NCI-H187 treated with DMSO at 0.1 percent for 48 hours (cell line): ENCODE data around the gene ATP5PD.
"Not testable (repeated sequence)": the region's sequence is repeated elsewhere in the genome, so short reads cannot be mapped to it uniquely, and the experiment has no call there.

Experiments used
- DNase-seq: peaks from one replicate; lab custom pipeline; 2025; lab: John Stamatoyannopoulos, UW

The ATP5PD gene

GRCh38 chr17:75020331-75021110, 26.2 kb downstream of the ATP5PD start:
- no peak for DNase-seq

DNA sequence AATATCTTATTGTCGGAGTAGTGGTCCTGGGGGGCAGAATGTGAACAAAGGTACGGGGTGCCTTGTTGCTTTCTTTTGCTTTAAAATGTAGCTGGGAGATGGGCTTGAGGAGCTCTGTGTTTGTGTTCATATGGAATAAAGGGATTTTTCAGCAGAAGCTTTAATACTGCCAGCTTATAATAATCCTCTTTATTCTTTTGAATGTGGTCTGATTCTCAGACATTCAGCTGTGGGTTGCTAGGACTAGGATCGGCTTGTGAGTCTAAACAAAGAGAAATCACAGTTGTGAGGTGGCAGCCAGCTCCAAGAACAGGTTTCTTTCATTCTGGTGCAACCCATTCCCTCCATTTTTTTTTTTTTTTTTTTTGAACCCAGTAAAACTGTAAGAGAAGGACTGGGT, 27.1 kb downstream of the ATP5PD start:
- DNase-seq, result no peak

GRCh38 chr17:75019146-75019545, 27.6 kb downstream of the ATP5PD start:
- no peak for DNase-seq

- DNase-seq, result no peak
Observed at GRCh38 chr17:75013092-75013559, 33.6 kb downstream of the ATP5PD start.

DNA sequence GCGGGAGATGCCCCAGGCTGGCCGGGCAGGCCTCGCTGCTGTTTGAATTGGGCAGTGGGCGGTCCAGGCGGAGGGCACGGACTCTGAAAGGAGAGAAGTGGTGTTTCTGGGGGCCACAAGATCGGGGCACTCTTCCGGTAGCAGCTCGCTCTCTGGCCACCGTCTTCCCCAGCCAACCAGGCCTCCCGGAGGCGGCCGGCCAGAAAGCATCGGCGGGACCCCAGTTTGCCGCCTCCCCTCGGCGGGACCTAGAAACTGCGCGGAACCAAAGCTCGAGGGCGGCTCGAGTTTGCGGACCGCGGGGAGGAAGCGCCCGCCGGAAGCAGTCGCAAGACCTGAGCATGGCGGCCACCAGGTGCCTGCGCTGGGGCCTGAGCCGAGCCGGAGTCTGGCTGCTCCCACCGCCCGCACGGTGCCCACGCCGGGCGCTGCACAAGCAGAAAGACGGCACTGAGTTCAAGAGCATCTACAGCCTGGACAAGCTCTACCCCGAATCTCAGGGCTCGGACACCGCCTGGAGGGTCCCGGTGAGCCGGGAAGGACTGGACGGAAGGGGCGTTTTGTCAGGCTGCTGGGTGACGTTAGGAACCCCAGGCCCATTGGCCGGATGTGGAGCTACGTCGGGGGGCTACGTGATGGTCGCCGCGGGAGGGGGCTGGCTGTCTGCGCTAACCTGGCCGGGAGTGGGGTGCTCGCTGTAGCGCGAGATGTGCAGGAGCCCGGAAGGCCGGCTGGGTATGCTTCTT, 34.2 kb downstream of the ATP5PD start, which contains the start of gene MRPL58:
TSS of gene MRPL58 (plus strand) at position 325 of the 746 bp plus-strand sequence. CDS start at position 342, 17 bp downstream.
- DNase-seq, result no peak

- DNase-seq, result no peak
Observed at GRCh38 chr17:75012096-75012345, 34.7 kb downstream of the ATP5PD start.

DNA sequence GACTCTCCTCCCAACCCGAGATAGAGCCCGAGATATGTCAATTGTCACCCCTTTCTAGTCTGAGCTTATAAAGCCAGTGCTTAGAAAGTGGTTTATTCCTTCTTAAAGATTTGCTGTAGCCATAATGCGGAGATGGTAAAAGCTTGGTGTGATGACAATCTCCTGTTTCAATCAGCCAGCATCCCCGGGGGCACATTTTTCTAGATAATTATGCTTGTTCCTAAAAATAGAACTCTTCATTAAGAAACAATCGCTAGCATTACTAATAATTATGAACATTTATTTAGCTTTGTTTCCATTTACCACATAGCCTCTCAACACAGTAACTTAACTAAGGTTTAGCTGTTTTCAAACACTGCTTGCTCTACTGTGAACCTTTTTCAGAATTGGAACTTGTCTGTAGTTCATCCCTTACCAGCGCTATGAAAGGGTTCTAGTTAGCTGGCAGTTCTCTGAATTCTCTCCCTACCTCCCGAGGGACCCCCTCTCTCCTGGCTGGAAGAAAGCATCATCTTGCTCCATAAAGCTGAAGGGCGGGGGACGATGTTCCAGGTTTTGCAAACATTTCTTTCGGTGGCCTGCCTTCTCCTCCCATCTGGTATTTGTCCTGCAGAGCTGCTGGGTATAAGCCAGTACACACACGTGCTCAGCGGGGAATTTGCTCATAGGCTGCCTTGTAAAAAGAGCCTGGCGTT, 35.2 kb downstream of the ATP5PD start:
- DNase-seq, result no peak

DNA sequence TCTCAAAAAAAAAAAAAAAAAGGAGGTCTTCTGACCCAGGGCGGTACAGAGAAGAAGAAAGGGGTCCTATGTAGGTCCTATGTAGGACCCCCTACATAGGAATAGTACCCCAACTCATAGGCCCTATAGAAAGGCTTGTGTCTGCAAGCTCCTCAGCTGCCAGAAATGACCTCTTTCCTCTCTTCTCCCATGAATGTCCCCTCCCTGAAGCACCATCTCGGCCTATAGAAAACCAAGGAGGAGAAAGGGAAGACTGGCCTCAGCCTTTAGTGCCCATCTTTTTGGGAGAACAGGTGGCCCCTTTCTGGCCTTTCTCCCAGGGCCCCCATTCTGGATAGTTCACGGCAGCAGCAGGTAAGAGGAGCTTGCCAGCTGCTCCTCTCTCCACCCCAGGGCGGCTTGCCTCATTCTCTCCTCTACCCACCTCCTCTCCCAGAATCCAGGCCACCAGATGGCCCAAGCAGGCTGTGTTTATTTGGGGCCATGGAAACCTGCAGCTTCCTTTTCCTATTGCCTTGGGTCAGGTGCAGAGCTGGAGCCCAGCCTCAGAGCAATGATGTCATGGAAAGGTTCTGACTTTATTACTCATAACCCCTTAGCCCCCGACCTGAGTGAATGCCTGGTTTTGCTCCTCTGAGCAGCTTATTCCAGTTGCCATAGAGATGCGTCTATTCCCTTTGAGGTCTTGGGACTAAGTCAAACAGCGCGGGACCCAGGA, 35.9 kb downstream of the ATP5PD start:
- DNase-seq, result no peak

GRCh38 chr17:75009139-75009724, 37.5 kb downstream of the ATP5PD start:
- DNase-seq, result no peak

DNA sequence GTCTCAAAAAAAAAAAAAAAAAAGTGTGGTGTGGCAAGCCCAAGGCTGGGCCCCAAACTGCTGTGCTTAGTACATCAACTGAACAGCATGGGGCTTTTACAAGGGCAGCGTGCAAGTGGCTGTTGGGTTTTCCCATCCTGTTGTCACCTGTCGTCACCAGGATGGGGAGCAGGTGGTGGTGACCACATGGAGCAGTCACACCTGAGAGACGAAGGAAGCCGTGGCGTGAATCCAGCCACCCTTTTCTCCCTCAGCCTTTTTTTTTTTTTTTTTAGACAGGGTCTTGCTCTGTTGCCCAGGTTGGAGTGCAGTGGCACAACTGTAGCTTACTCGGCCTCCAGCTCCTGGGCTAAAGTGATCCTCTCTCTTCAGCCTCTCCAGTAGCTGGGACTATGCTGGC, 38.4 kb downstream of the ATP5PD start:
- no peak for DNase-seq

DNA sequence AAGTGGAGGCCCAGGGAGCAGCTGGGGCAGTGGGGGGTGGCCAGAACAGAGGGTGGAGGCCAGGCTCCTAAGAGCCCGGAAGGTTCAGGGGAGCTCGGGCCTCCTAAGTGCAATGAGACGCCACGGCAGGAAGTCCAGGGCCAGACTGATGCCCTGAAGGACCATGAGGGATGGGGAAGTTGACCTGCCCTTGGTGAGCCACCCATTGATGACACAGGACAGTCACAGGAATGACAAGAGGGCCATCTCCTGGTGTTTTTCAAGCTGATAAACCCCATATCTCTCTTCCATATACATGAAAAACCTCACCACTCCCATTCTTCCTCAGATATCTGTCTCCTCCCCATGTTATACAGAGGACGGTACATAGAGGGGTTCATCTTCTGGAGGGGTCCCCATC, 40.1 kb downstream of the ATP5PD start:
- no peak for DNase-seq

DNA sequence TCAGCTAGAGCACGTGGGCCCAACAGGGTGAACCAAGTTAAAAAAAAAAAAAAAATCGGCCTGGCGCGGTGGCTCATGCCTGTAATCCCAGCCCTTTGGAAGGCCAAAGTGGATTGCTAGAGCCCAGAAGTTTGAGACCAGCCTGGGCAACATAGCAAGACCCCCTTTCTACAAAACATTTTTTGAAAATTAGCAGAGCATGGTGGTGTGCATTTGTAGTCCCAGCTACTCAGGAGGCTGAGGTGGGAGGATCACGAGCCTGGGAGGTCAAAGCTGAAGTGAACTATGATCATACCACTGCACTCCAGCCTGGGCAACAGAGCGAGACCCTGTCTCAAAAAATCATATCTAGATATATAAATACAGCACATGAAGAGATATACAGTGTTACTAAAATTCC, 40.7 kb downstream of the ATP5PD start:
- not testable (repeated sequence) for DNase-seq

DNA sequence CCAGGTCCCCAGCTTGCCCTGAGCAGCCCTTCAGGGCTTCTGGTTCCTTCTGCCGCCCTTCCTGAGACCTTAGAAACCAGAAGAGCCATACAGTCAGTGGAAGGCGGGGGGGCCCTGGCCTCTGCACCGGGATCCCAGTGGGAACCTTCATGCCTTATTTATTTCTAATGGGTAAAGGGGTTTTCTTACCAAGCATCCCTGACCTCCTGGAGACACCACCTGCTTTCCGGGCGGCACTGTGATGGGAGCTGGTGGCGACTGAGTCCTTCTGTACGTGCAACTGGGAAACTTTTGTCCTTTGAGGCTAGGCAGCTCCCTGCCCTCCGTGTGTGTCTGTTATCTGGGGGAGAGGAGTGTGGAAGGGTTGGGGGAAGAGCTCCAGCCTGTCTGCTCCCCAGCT, 41.5 kb downstream of the ATP5PD start:
- DNase-seq, result no peak

GRCh38 chr17:75004371-75004770, 42.4 kb downstream of the ATP5PD start:
- no peak for DNase-seq

- DNase-seq, result no peak
Observed at GRCh38 chr17:75003957-75004355, 42.8 kb downstream of the ATP5PD start.

GRCh38 chr17:75003070-75003956, 43.5 kb downstream of the ATP5PD start:
- DNase-seq, result no peak

DNA sequence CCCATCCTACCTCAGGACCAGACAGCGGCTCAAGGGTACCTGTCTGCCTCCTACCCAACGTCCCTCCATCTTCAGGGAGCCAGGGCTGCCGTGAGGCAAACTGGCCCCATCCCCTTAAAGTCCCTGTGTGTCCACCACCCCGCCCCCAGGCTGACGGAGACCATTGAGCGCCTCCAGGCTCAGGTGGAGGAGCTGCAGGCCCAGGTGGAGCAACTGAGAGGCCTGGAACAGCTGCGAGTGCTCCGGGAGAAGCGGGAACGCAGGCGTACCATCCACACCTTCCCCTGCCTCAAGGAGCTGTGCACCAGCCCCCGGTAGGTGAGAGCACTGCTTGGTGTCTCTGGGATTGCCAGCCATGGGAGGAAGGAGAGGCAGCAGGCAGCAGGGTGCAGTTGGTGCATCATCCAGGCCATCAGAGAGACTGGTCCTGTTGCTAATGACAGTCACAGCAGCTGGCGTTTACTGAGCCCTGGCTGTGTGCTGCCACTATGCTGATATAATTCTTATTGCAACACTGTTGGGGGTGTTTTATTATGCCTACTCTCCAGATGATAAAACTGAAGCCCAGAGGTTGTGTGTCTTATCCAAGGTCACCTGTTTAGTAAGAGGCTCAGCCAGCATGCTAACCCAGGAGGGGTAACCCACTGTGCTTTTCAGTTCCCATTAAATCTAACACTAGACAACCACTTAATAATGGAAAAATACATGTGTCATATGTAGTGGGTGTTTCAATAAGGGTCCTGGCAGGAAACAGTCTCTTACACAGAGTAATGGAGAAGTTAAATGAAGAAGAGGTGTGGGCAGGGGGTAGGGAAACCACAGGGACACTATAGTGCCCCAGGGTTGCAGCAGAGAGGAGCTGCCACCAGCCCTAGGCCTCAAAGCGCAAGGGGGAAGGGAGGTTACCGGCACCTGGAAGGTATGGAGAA, 44.6 kb downstream of the ATP5PD start:
- no peak for DNase-seq

GRCh38 chr17:74999523-74999922, 47.2 kb downstream of the ATP5PD start:
- no peak for DNase-seq

GRCh38 chr17:74998783-74999182, 48.0 kb downstream of the ATP5PD start:
- DNase-seq, result no peak

GRCh38 chr17:74995847-74996246, 50.9 kb downstream of the ATP5PD start:
- DNase-seq, result no peak
